ENCODE measurements around the gene FMNL3. TPM values are rescaled to one million over a fixed set of nuclear protein-coding genes. Genes with fewer than 3 reads are reported as not detected.
"Not testable (repeated sequence)": the region's sequence is repeated elsewhere in the genome, so short reads cannot be mapped to it uniquely, and the experiment has no call there.

FMNL3 gene
- total RNA-seq, 2 donors from 2014 or later, result 16.6 to 27.9 TPM

DNA sequence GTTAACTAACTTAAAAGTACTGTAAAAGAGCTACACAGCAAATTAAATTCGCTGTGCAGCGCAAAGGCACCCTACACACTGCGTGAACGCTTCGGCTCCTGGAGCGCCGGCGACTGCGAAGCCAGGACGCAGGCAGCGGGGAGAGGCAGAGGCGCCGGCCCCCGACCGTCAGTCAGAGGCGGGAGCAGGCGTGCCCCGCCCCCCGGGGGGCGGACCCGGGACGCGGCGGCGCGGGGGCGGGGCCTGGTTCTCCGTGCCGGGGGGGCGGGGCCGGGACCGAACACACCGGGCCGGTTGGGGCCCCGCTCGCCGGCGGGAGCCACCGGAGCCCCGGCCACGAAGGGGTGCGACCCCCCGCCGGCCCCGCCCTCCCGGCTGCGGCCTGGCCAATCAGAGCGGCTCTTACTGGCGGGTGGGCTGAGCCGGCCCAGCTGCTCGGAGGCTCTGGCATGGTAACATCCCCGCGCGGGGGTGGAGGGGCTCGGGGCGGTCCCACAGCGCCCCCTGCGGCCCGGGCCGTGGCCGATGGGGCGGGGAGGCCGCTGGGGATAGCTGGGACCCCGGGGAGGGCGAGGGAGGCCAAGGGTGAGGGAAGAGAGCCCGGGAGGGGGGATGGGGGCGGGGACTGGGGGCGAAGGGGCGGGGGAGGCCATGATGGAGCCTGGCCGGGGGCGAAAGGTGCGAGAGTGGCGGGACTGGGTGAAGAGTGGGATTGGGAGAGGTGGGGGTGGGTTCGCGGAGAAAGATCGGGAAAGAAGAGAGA lies 83.9 kb downstream of the FMNL3 start, which contains the start of gene PRPF40B:
TSS of gene PRPF40B (plus strand) at position 420 of the 763 bp plus-strand sequence. CDS start at position 450, 30 bp downstream.
- peak; percentile 96 for DNase-seq (ENCODE audit: low spot score)
- intact Hi-C loops (cut with DNase I), result no loop called here

DNA sequence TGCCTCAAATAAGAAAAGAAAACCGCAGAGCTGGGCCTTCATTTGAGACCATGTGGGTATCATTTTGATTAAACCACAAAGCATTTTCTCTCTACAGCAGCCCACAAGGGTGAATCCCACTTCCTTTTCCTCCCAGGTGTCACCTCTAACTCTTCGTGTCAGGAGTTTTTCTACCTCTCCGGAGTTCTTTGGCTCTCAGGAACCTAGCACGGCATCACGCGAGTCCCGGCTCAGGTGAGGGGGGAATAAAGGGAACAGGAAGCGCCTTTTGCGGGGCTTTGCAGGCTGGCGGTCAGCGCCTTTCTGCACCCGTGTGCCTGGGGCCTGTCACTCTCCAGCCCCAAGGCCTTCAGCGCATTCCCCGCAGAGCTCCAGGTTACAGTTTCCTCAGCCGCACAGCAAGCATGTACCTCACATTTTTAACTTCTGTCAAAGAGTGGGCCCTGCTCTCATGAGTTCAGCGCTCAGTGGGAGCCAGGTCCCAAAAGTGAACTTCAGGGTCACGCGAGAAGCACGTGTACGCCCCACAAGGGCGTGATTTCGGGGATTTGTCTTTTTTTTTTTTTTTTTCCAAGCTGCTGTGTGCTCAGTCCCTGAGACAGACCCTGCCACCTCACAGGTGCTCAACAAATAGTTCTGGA lies 84.6 kb downstream of the FMNL3 start:
- intact Hi-C loops (cut with DNase I), result no loop called here
- no peak for DNase-seq (ENCODE audit: low spot score)

DNA sequence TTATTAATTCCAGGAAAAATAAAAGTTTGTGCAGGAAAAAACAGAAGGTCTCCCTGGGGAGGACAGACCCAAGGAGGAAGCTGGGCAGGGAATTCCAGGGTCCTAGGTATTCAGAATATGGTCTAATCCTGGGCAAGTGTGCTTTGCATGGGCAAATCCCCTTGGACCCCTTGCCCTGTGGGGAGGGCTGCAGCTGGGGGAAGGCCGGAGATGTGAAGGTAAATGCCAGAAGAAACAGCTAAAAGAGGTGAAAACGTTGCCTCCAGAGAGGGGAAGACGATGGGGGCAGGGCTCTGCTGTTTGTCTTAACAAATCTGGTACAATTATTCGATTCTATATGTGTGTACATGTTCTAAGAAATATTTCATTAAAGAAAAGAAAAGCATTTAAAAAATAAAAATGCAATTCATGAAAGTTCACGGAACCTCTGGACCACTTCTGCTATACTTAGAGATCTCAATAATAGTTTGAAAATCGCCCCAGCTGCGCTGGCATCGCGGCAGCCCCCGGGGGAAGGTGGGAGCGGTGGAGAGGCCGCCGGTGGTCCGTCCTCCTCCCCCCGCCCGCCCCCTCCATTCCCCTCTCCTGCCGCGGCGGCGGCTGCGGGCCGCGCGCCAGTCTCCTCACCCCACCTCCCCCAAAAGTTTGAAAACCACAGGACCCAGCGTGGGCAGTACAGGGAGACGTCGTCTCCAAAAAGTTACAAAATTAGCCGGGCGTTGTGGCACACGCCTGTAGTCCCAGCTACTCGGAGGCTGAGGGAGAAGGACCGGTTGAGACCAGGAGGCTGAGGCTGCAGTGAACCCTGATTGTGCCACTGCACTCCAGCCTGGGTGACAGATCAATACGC lies 85.3 kb downstream of the FMNL3 start:
- intact Hi-C loops (cut with DNase I), result no loop called here
- no peak for DNase-seq (ENCODE audit: low spot score)

DNA sequence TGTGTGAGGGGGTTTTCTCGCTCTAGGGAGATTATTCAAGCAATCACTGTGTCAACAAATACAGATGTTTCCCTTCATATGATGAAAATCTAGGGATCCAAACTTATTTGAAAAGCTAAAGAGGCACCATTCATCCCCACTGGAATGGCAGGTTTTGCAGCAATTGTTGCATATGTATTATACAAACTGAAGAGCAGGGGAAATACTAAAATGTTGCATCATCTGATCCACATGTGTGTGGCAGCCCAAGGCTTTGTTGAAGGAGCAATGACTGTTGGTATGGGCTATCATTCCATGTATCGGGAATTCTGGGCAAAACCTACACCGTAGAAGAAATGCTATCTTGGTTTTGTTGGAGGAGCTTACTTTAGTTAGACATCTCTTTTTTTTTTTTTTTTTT lies 87.9 kb downstream of the FMNL3 start:
- intact Hi-C loops (cut with DNase I), result no loop called here
- no peak for DNase-seq (ENCODE audit: low spot score)

DNA sequence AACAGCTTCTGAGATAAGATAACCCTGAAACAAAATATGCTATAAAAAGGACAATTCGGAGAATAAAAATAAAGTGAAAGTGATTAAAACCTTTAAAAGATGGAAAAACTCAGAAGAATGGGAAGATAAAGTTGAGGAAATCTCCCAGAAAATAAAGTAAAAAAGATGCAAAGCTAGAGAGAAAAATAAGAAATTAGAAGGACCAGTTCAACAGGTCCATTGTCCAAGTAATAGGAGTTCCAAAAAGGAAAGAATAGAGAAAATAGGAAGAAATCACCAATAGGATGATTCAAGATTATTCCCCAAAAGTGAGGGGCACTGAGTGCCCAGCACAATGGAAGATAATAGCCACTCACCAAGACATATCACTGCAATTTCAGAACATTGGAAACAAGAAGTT lies 88.6 kb downstream of the FMNL3 start:
- DNase-seq (ENCODE audit: low spot score), result no peak
- intact Hi-C loops (cut with DNase I), result no loop called here

DNA sequence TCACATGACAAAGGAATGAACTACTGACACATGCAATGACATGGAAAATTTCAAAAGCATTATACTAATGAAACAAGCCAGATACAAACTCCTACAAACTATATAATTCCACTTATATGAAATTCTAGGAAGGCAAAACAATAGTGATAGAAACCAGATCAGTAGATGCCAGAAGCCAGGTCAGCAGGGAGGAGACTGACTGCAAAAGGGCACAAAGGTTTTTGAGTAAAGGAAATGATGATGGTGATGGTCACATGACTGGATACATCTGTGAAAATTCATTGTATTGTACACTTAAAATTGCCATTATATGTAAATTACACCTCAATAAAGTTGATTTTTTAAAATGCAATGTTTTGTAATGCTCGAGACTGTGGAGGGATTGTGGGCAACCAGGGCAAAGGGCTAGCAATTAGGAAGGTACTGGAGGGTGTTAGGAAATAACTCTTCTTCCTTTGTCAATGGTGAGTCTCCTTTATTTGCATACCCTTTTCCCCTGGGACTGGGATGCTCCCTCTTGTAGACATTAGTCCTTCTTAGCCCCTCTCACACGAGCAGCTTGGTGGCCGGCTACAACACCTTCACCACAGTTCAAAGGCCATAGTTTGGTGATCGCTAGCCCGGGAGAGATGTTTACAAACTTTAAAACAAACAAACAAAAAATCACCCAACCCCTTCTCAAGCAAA lies 90.5 kb downstream of the FMNL3 start:
- DNase-seq (ENCODE audit: low spot score), result no peak
- intact Hi-C loops (cut with DNase I), result no loop called here

DNA sequence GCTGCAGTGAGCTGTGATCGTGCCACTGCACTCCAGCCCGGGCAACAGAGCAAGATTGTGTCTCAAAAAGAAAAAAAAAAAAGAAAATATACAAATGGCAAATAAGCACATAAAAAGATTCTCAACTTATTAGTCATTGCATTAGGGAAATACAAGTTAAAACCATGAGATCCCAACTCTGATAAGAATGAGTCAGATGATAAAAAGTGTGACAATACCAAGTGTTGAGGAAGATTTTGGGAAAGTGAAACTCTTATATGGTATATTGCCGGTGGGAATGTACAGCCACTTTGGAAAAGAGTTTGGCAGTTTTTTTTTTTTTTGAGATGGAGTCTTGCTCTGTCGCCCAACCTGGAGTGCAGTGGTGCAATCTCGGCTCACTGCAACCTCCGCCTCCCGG lies 91.5 kb downstream of the FMNL3 start:
- DNase-seq (ENCODE audit: low spot score), result no peak
- intact Hi-C loops (cut with DNase I), result no loop called here

DNA sequence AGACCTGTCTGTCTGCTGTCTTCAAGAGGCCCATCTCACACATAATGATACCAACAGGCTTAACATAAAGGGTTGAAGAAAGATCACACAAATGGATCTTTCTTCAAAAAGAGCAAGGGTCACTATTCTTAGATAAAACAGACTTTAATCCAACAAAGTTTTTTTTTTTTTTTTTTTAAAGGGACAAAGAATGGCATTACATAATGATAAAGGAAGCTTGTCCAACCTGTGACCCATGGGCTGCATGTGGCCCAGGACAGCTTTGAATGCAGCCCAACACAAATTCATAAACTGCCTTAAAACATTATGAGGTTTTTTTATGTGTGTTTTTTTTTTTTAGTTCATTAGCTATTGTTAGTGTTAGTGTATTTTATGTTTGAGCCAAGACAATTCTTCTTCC lies 95.0 kb downstream of the FMNL3 start:
- DNase-seq (ENCODE audit: low spot score), result no peak

DNA sequence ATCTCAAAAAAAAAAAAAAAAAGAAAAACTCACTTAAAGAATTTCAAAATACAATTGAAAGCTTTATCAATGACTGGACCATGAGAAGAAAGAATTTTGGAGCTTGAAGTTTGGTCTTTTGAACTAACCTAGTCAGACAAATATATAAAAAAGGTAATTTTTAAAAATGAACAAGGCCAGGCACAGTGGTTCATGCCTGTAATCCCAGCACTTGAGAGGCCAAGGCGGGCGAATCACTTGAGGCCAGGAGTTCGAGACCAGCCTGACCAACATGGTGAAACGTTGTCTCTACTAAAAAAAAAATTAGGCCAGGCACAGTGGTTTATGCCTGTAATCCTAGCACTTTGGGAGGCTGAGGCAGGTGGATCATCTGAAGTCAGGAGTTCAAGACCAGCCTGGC lies 96.4 kb downstream of the FMNL3 start:
- intact Hi-C loops (cut with DNase I); DNase-seq (ENCODE audit: low spot score): not testable (repeated sequence)

More for the DNA sequence above, 95.0 kb downstream of the FMNL3 start:
- intact Hi-C loops (cut with DNase I), result no loop called here

DNA sequence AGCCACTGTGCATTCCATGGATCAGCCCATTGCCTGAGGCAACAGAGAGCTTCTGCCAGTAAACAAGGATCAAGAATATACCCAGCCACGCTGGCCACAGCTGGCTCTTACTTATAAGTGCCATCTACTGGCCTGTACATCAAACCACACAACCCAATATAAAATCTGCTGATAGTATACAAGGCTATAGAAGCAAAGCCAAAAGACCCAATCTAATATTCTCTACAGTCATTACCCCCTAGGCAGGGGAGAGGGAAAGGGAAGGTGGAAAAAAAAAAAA lies 97.4 kb downstream of the FMNL3 start:
- no peak for DNase-seq (ENCODE audit: low spot score)
- intact Hi-C loops (cut with DNase I), result no loop called here

DNA sequence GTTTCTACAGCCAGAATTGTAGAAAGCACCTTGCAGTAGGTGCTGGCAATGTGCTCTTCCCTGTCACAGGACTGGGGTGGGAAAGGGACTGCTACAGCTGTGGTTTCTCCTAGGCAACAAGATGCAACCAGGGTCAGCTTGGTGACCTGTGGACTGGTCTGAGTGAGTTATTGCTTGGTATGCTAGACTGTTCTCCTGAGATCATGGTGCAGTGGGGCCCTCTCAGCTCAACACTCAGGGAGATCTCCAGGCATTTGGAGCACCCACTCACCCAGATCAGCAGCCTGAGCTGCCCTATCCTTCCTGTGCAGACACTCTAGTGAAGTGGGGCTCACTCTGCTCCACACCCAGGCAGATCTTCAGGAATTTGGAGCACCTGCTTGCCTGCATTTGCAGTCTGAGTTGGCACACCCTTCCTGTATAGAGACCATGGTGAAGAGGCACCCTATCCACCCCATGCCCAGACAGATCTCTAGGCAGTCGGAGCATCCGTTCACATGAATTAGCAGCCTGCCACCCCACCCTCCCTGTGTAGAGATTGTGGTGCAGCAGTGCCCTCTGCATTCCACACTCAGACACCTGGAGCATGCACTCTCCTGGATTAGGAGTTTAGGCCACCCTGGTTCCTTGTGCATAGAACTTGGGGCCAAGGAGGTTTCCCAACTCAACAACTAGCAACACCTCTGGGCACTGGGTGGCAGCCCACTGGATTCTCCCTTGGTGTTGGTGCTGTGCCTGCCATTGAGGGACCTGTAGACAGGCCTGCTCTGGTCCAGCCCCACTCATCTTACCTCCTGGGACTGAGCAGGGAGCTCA lies 97.9 kb downstream of the FMNL3 start:
- intact Hi-C loops (cut with DNase I), result no loop called here
- DNase-seq (ENCODE audit: low spot score), result no peak

DNA sequence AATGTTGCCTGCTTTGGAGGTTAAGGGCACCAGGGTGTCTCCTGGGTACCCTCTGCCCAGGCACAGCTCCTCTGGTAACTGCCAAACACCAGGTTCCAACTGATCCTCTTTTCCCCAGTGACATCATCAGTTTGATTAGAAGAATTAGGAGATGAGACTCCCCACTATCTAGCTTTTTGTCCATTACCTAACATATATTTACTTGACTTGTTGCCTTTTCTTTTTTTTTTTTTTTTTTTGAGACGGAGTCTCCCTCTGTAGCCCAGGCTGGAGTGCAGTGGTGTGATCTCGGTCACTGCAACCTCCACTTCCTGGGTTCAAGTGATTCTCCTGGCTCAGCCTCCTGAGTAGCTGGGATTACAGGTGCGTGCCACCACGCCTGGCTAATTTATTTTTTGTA lies 101.7 kb downstream of the FMNL3 start, which contains the start of gene FAM186B:
TSS of gene FAM186B (minus strand) at position 101 of the 400 bp plus-strand sequence. CDS start 162 bp downstream, outside the sequence.
- intact Hi-C loops (cut with DNase I); DNase-seq (ENCODE audit: low spot score): not testable (repeated sequence)

DNA sequence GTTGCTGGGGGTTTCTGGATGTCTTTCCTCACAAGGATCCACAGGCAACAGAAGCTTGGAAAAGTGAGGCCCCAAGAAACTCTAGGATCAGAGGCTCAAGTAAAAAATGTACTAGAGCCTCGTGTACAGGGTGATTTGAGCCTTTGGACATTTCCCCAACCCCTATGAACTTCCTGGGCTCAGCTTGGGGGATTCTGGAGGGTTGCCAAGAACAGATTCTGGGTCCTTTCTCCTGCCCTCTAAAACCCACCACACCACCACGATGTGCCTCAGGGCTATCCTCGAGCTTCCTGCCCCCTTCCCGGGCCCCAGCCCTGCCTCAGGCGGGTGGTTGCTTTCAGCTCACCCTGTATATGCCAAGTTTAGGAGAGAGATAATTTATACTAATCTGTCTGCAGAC lies 102.3 kb downstream of the FMNL3 start:
- no peak for DNase-seq (ENCODE audit: low spot score)
- intact Hi-C loops (cut with DNase I), result no loop called here

DNA sequence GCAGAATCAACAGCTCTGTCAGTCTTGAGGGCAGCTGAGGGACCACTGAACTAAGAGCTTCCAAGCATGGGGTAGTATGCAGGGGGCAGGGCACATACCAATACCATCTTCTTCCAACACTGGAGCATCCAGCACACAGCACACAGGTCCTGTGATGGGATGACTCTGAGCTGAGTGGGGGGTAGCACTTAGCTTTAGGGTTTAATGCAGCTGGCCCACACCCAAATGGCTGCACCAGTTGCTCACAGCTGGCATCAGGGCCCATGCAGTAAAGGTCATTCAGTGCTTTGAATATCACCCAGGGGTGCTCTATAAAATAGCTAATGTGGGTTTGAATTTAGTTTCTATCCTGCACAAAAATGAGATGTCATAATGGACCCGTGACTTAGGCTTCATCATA lies 103.5 kb downstream of the FMNL3 start:
- DNase-seq (ENCODE audit: low spot score), result no peak
- intact Hi-C loops (cut with DNase I), result no loop called here

DNA sequence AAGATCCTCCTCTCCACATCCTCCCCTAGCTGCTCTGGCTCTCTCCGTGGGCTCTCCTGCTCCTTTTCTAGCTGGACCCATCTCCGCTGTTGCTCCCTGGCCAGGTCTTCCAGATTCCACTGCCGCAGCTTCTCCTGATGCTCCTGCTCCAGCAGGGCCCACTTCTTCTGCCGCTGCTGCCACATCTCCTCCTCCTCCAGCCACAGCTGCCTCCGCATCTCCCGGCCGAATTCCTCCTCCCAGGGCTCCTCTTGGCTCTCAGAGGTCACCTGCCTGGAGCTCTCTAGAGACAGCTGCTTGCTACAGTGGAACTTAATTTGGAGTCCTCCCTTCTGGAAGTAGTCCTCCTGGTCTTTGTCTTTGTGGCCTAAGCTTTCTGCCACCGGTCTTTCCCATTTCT lies 107.2 kb downstream of the FMNL3 start:
- intact Hi-C loops (cut with DNase I), result loop anchor here in 1 of 2 donors (2.0 kb wide), 1 partner anchor 43 kb away; no protein-coding TSS in a partner anchor
- DNase-seq (ENCODE audit: low spot score), result no peak

DNA sequence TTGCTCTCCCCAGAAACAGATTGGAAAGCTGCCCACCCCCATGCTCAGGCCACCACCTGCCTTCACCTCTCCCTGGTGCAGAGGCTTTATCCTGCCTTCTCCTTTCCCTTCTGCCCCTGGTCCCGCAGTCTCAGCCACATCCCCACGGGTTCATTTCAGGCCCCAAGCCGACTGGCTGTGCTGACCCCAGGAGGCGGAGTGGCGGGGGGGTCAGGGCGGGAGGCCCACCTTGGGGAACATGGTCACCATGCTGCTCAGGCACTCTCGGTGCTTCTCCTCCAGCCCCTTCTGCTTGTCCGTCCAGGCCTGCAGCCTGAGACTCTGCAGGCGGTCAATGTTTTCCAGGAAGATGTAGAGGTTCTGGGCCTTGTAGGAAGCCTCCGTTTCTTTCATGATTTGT lies 108.7 kb downstream of the FMNL3 start:
- intact Hi-C loops (cut with DNase I), result no loop called here
- DNase-seq (ENCODE audit: low spot score), result no peak

DNA sequence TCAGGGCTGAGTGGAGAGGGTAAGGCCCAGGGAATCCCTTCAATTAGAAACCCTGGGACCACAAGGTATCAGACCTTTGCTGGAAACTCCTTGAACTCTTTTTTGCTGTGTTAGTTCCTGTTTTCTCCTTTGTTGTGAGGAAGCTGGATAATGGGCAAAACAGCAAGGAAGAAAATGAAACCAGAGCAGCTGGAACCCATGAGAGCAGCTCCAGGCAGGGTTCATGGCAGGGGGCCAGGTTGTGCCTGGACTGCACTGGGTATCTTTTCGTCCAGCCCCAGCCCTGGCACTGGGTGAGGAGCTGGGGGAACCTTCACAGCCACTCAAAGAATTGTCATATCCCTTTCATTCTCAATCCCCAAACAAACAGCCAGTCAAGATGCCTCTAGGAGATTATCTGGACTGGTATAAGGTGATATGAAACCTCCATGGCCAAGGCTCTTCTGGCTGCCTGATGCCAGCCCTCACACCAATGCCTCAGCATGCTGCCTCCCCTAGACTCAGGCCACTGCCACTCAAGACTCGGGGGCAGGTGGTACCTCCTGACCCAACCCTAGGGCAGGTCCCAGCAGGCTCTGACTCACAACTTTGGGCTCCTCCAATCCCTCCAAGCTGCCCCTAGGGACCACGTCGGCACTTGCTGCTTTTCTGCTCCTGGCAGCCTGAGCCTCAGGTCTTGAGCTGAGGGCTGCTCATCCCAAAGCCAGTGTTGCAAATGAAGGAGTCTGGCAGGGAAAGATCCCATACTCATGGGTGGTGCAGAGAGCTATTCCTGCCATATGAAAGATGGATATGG lies 118.3 kb downstream of the FMNL3 start:
- no peak for DNase-seq (ENCODE audit: low spot score)
- intact Hi-C loops (cut with DNase I), result loop anchor here in 1 of 2 donors (5.0 kb wide), 1 partner anchor 1623 kb away; no protein-coding TSS in a partner anchor

DNA sequence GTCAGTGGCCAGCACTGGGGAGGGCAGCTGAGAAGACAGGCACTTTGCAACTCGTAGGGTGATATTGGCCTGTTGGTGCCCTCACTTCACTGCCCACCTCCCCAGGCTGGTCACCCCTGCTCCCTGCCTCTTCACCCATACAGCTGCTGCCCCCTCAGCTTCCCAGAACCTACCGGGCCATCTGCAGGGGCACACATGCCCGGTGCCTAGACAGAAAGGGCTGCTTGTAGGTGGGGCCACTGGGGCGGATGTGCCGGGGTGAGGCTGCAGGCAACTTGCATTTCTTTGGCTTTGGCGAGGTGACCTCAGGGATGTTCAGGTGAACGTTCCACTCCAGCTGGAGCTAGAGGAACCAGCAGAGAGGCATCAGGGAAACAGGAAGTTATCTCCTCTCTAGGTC lies 118.9 kb downstream of the FMNL3 start:
- no peak for DNase-seq (ENCODE audit: low spot score)
- intact Hi-C loops (cut with DNase I), result loop anchor here in 1 of 2 donors (5.0 kb wide), 1 partner anchor 1624 kb away; no protein-coding TSS in a partner anchor
